Naive B cell (primary cell): ENCODE results near the gene AGBL3. TPM values are rescaled to one million over a fixed set of nuclear protein-coding genes. Genes with fewer than 3 reads are reported as not detected.
"Not testable (repeated sequence)": the region's sequence is repeated elsewhere in the genome, so short reads cannot be mapped to it uniquely, and the experiment has no call there.

Source experiments
- ATAC-seq, 2 donors: fragments of 150-1000 bp; cut with Tn5 transposase; 2 replicates each; pipeline ENCODE4 v1.10.0; 2021; ENCODE audit warnings: low read depth in 2 of 2, mild to moderate bottlenecking in 2 of 2, moderate library complexity in 2 of 2
- DNase-seq: peaks from one replicate; pipeline ENCODE4 v3.0.0; 2022
- H3K27ac Mint-ChIP-seq, 6 donors: one replicate each; pipeline ENCODE4 v1.8.0; 2020 to 2022; ENCODE audit warnings: mild to moderate bottlenecking in 6 of 6, mixed read lengths in 6 of 6, moderate library complexity in 5 of 6, inconsistent platforms in 2 of 6
- H3K27me3 Mint-ChIP-seq, 3 donors: one replicate each; pipeline ENCODE4 v1.8.0; 2021 to 2022; ENCODE audit warnings: mixed read lengths in 3 of 3, mild to moderate bottlenecking in 1 of 3
- H3K36me3 Mint-ChIP-seq, 2 donors: one replicate each; pipeline ENCODE4 v1.8.0; 2020 to 2022; ENCODE audit warnings: mixed read lengths in 2 of 2, inconsistent platforms in 1 of 2, mild to moderate bottlenecking in 1 of 2
- H3K4me1 Mint-ChIP-seq, 3 donors: one replicate each; pipeline ENCODE4 v1.8.0; 2020 to 2022; ENCODE audit warnings: mixed read lengths in 3 of 3, inconsistent platforms in 1 of 3, mild to moderate bottlenecking in 1 of 3, moderate library complexity in 1 of 3
- H3K4me3 Mint-ChIP-seq, 8 donors: one replicate each; pipeline ENCODE4 v1.8.0; 2020 to 2022; ENCODE audit warnings: mild to moderate bottlenecking in 8 of 8, mixed read lengths in 8 of 8, moderate library complexity in 8 of 8, inconsistent platforms in 2 of 8
- H3K9me3 Mint-ChIP-seq, 7 donors: one replicate each; pipeline ENCODE4 v1.8.0; 2020 to 2022; ENCODE audit warnings: mixed read lengths in 7 of 7, mild to moderate bottlenecking in 5 of 7, inconsistent platforms in 2 of 7, moderate library complexity in 1 of 7
- polyA plus RNA-seq, 6 donors: library from polyadenylated mRNA; unstranded; fragments of 300-500 nt; fragmentation: Illumina TruSeq; gene quantifications; one replicate each; pipeline ENCODE4 v1.2.3, GENCODE V29; 2021; ENCODE audit warnings: low read depth in 6 of 6

The AGBL3 gene
- polyA plus RNA-seq, 6 donors from 2014 or later, result 0.65 to 1.5 (median 1.1) TPM; not detected in 2

DNA sequence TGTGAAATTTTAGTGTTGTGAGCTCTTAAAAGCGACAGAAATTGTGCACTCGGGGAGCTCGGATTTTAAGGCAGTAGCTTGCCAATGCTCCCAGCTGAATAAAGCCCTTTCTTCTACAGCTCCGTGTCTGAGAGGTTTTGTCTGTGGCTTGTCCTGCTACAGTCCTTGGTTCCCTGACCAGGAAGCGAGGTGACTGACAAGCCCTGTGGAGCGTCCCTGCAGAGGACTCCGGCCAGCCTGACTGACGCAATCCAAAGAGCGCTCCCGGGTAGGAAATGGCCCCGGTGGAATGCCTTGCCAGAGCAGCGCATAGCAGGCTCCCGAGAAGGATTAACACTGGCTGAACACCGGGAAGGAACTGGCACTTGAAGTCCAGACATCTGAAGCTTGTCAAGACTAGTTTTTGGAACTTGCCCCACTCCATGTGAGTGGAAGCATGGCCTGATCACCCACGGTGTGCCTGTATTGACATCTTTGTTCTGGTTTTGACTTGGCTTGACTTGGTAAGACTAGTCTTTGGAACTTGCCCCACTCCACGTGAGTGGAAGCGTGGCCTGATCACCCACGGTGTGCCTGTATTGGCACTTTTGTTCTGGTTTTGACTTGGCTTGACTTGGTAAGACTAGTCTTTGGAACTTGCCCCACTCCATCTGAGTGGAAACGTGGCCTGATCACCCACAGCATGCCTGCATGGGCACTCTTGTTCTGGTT, 185.4 kb downstream of the AGBL3 start:
- H3K36me3 Mint-ChIP-seq, DNase-seq, H3K27me3 Mint-ChIP-seq, ATAC-seq, H3K9me3 Mint-ChIP-seq: not testable (repeated sequence)
- Mint-ChIP-seq H3K4me3 (peak overlapping the region; percentile 64 to 94 (median 91)), H3K27ac (peak overlapping the region; percentile 66 to 98 (median 93)), H3K4me1 (peaks cover 33 to 52% (median 46%) of the 10 kb centered on the region in 3 donors)

DNA sequence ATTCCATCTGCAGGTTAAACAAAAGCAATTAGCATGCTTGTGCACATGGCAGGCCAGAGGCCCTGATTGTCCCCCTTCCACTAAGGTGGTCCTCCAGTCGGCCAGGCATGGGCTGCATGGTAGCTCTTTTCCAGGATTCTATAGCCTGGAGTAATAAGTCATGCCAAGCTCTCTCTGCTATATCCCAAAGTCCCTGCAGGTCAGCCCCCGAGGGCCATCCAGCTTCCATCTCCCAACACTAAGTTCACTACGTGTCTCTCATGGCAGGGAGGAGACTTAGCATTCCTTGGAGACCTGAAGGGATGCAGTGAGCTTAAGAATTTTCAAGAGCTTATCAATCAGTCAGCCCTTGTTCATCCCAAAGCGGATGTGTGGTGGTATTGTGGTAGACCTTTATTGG, 187.6 kb downstream of the AGBL3 start:
- not testable (repeated sequence) for H3K27me3 Mint-ChIP-seq, ATAC-seq, H3K9me3 Mint-ChIP-seq, DNase-seq, H3K27ac Mint-ChIP-seq, H3K36me3 Mint-ChIP-seq
- Mint-ChIP-seq H3K4me3 (peak overlapping the region in 1 of 8 donors; percentile 38), H3K4me1 (peaks cover 16 to 30% (median 25%) of the 10 kb centered on the region in 3 donors)

DNA sequence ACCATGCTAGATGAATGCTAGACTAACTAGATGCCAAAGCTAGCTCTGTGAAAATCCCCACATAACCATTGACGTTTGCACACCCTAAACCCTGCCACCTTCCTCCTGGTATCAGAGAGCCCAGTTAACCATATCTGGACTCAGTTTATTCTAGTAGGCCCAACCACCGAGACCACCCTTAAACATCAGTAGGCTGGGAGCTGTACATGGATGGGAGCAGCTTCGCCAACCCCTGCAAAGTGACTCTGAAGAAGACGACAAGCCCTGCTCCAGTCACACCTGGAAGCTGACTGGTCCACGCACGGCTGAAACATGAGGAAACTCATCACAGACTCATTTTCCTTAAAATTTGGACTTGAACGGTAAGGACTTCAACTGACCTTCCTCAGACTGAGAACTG, 188.6 kb downstream of the AGBL3 start:
- H3K4me3 Mint-ChIP-seq, result peak overlapping the region in 1 of 8 donors; percentile 54
- DNase-seq, result no peak
- no peak for ATAC-seq
- peaks cover 8 to 10% of the 10 kb centered on the region in 2 donors for H3K36me3 Mint-ChIP-seq
- H3K27me3 Mint-ChIP-seq, result no peaks in the 10 kb centered on the region
- H3K4me1 Mint-ChIP-seq, result peaks cover 6 to 20% (median 14%) of the 10 kb centered on the region in 3 donors
- H3K9me3 Mint-ChIP-seq, result peaks cover 0 to 15% (median 5%) of the 10 kb centered on the region in 7 donors
- H3K27ac Mint-ChIP-seq, result peak overlapping the region in 1 of 6 donors; percentile 55

DNA sequence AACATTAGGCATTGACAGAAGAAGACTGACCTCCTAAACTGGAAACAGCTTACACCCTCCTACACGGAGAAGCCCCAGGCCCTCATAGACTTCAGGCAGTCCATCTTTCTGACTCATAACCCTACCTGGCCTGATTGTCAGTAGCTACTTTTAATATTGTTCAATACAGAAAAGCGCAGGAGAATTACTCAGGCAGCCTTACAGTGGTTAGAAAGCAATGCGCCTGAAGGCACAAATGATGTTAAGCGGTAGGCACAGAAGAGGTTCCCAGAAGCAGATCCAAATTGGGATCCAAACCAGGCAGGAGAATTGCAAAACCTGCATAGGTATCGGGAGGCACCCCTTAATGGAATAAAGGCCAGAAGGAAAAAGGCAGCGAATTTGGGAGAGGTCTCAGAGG, 189.6 kb downstream of the AGBL3 start:
- Mint-ChIP-seq H3K4me3 (no peak overlapping the region), H3K27ac (no peak overlapping the region), H3K36me3 (peaks cover 8 to 17% of the 10 kb centered on the region in 2 donors), H3K9me3 (peaks cover 0 to 25% (median 14%) of the 10 kb centered on the region in 7 donors), H3K4me1 (peaks cover 5 to 18% (median 13%) of the 10 kb centered on the region in 3 donors), H3K27me3 (no peaks in the 10 kb centered on the region)
- no peak for ATAC-seq
- DNase-seq, result no peak

DNA sequence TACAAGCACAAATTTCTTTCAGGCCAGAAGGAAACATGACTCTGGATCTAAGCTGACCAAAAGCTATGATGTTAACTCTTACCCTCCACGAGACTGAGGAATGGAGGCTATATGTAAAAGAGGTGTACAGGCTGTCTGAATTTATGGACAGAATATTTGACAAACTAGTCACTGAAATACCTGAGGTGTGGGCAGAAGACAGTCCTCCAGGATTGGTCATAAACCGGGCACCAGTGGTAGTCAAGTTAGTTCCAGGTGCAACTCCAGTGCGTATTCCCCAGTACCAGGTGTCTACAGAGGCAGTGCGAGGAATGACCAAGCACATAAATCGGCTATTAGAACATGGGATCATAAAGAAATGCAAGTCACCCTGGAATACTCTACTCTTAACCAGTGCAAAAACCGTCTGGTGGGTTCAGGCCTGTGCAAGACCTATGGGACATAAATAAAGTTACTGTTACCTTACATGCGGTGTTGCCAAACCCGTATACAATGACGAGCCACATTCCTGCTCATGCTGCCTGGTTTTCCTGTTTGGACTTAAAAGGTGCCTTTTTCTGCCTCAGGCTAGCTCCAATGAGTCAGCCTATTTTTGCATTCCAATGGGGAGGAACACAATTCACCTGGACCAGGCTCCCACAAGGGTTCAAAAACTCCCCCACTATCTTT, 190.9 kb downstream of the AGBL3 start:
- Mint-ChIP-seq H3K27ac (no peak overlapping the region), H3K36me3 (peaks cover 16 to 27% of the 10 kb centered on the region in 2 donors), H3K9me3 (peaks cover 0 to 36% (median 26%) of the 10 kb centered on the region in 7 donors), H3K4me1 (peaks cover 2 to 5% (median 3%) of the 10 kb centered on the region in 3 donors), H3K4me3 (no peak overlapping the region), H3K27me3 (no peaks in the 10 kb centered on the region)
- DNase-seq (no peak), ATAC-seq (no peak)

DNA sequence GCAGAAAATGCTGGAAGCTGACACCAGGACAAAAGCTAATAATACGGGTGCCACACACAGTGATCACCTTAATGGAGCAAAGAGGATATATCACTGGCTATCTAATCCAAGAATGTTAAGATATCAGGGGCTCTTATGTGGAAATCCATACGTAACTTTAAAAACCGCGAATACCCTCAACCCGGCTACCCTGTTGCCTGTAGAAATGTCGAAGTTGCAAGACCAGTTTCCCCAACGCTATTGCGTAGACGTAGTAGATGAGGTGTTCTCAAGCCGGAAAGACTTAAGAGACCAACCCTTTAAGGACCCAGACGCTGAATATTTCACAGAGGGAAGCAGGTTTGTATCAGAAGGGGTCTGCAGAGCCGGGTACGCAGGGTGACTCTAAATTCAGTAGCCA, 192.1 kb downstream of the AGBL3 start:
- no peak overlapping the region for H3K27ac Mint-ChIP-seq
- no peaks in the 10 kb centered on the region for H3K27me3 Mint-ChIP-seq
- DNase-seq, result no peak
- H3K9me3 Mint-ChIP-seq, result peaks cover under 1 to 45% (median 38%) of the 10 kb centered on the region in 7 donors
- ATAC-seq, result no peak
- peak overlapping the region in 1 of 8 donors; percentile 40 for H3K4me3 Mint-ChIP-seq
- H3K4me1 Mint-ChIP-seq, result peaks cover 0 to under 1% (median 0%) of the 10 kb centered on the region in 3 donors
- H3K36me3 Mint-ChIP-seq, result peaks cover 26 to 39% of the 10 kb centered on the region in 2 donors

DNA sequence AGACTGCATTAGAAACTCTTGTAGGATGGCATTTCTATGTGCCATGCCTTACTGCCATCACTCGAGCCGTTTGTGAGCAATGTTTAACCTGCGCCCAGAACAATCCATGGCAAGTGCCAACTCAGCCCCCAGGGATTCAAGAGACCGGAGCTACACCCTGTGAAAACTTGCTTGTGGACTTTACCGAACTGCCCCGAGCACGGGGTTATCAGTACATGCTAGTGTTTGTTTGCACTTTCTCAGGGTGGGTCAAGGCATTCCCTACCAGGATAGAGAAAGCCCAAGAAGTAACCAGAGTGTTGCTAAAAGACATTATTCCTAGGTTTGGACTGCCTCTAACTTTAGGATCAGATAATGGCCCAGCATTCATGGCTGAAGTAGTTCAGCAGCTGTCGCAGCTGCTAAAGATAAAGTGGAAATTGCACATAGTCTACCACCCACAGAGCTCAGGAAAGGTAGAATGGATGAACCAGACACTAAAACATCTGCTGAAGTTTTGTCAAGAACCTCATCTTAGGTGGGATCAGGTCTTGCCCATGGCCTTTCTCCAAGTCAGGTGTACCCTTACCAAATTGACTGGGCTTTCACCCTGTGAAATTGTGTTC, 193.1 kb downstream of the AGBL3 start:
- peaks cover 0 to 4% (median 0%) of the 10 kb centered on the region in 3 donors for H3K4me1 Mint-ChIP-seq
- H3K9me3 Mint-ChIP-seq, result peaks cover 5 to 53% (median 42%) of the 10 kb centered on the region in 7 donors
- ATAC-seq (no peak), DNase-seq (no peak)
- H3K4me3 Mint-ChIP-seq, result no peak overlapping the region
- no peak overlapping the region for H3K27ac Mint-ChIP-seq
- peaks cover 37 to 50% of the 10 kb centered on the region in 2 donors for H3K36me3 Mint-ChIP-seq
- no peaks in the 10 kb centered on the region for H3K27me3 Mint-ChIP-seq

DNA sequence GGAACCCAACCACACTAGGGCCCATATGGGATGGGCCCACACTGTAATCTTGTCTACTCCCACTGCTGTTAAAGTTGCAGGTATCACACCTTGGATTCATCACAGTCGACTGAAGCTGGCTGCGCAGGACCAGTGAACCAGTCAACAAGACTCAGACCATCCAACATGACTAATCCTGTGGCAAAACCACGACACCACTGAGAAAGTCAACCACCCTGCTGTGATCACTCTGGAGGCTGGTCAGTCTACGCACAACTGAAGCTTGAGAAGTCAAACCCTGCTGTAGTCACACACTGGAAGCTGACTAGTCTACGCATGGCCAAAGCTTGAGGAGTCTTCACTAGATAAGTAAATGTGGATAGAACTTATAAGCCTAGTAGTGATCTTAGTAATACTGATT, 193.8 kb downstream of the AGBL3 start:
- peaks cover 0 to 4% (median 0%) of the 10 kb centered on the region in 3 donors for H3K4me1 Mint-ChIP-seq
- peaks cover 5 to 53% (median 42%) of the 10 kb centered on the region in 7 donors for H3K9me3 Mint-ChIP-seq
- ATAC-seq (no peak), DNase-seq (no peak)
- no peaks in the 10 kb centered on the region for H3K27me3 Mint-ChIP-seq
- H3K36me3 Mint-ChIP-seq, result peaks cover 39 to 52% of the 10 kb centered on the region in 2 donors
- H3K4me3 Mint-ChIP-seq, result no peak overlapping the region
- H3K27ac Mint-ChIP-seq, result peak overlapping the region in 1 of 6 donors; percentile 42

DNA sequence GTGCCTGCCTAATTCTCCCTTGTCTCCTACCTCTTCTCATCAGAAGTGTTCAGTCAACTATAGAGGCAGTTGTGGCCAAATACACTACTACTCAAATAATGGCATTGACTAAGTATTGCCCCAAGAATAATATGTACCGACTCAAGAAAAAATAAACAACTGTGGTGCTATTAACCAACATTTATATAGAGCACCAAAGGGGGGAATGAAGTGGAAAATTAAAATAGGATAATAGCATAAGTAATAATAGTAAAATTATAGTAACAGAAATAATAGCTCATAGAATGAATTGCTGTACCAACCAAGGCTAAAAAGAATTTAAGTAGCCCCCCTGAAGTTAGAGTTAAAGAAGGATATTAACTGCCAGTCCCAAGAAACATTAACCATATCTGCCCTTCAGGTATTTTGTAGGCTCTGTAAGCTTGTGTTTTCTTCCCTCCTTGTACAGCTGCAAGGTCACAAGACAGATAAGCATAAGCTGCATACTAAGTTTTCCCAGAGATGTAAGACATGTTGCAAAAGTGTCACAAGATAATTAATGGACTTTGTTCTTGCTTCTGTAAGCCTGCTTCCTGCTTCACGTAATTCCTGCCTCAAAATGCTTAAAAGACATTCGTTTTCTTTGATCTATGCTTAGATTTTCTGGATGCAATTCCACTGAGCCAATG, 195.1 kb downstream of the AGBL3 start:
- Mint-ChIP-seq H3K36me3 (peaks cover 46 to 61% of the 10 kb centered on the region in 2 donors), H3K4me3 (no peak overlapping the region), H3K27ac (no peak overlapping the region), H3K4me1 (peaks cover 0 to 4% (median 0%) of the 10 kb centered on the region in 3 donors), H3K9me3 (peaks cover 5 to 53% (median 42%) of the 10 kb centered on the region in 7 donors), H3K27me3 (no peaks in the 10 kb centered on the region)
- ATAC-seq (no peak), DNase-seq (no peak)

DNA sequence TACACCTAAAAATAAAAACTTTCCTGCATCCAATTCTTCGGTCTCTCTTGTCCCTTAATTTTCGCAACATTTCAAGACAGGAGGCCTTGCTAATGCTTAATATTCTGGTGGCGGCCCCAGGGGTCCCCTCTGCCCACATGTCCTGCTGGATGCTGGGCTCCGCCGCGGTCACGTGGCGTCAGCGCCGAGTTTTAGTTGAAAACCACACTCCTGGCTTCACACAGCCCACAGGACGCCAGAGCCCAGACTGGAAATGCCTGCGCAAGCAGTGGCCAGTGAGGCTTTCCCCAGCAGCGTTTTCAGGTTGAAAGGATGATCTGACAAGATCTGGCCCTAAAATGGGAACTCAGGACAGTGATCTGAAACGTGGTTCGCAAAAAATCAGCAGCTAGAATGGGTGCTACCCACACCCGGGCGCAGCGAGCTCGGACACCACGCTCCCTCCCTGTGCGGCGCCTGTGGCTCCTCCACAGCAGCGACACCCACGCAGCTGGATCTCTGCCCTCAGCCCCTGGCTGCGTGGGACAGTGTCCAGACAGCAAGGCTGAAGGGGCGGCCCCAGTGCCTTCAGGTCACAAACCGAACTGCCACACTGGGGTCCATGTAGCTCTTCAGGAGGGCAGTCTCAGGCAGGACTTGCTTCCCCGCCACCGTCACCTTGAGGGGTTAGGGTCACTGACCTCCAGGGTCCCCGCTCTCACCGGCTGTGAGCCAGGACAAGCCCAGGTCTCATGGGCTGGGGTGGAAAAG, 195.8 kb downstream of the AGBL3 start:
- peaks cover 5 to 53% (median 42%) of the 10 kb centered on the region in 7 donors for H3K9me3 Mint-ChIP-seq
- DNase-seq (no peak), ATAC-seq (no peak)
- H3K27me3 Mint-ChIP-seq, result no peaks in the 10 kb centered on the region
- no peak overlapping the region for H3K27ac Mint-ChIP-seq
- H3K4me1 Mint-ChIP-seq, result peaks cover 0 to 4% (median 0%) of the 10 kb centered on the region in 3 donors
- H3K36me3 Mint-ChIP-seq, result peaks cover 51 to 61% of the 10 kb centered on the region in 2 donors
- H3K4me3 Mint-ChIP-seq, result no peak overlapping the region

DNA sequence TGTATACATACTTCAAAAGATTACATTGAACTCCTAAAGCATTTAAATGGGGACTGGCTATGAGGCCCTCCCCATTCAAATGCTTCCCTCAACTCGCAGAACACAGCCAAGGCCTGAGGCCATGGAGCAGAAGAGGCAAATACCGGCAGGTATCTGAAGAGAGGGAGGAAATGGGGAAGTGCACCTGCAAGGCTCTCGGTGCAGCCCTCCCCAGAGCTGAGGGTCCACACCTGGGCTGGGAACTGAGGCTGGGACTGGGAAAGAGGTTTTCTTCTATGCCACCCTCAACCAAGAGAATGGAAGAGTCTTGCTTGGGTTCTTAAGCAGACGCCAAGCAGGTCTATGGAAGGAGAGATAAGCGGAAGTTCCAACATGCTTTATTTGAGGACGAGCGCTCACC, 197.2 kb downstream of the AGBL3 start:
- H3K27ac Mint-ChIP-seq, result peak overlapping the region in 1 of 6 donors; percentile 59
- H3K27me3 Mint-ChIP-seq, result no peaks in the 10 kb centered on the region
- DNase-seq, result no peak
- no peak overlapping the region for H3K4me3 Mint-ChIP-seq
- H3K36me3 Mint-ChIP-seq, result peaks cover 59 to 66% of the 10 kb centered on the region in 2 donors
- ATAC-seq, result no peak
- H3K9me3 Mint-ChIP-seq, result peaks cover 5 to 50% (median 41%) of the 10 kb centered on the region in 7 donors
- peaks cover 0 to 6% (median 6%) of the 10 kb centered on the region in 3 donors for H3K4me1 Mint-ChIP-seq

DNA sequence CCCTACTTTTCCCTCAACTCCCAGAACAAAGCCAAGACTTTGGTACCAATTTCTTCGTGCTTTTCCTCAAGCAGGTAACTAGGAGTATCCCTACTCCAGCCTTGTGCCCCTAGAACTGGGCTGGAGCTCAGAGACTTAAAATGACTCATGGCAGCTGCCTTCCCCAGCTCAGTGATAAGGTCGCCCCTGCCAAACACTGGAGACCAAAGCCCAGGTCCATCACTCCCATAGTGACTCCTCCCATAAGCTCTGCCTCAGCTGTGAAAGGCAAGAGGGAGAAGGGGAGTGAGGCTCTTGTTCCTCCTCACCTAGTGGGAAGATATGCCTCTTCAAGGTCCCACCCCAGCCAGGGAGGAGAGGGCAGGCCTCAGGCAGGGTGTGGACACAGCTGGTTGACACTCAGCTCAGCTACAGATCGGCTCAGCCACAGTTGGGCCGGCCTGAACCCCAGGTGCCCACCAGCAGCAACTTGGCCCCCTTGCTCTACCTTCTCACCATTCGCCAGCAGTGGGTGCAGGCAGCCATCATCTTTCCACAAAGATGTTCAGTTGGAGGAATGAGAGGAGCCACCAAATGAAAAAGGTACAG, 198.0 kb downstream of the AGBL3 start:
- H3K36me3 Mint-ChIP-seq, result peaks cover 53 to 65% of the 10 kb centered on the region in 2 donors
- DNase-seq, result no peak
- H3K9me3 Mint-ChIP-seq, result peaks cover 5 to 43% (median 32%) of the 10 kb centered on the region in 7 donors

More for the DNA sequence above, 198.0 kb downstream of the AGBL3 start:
- ATAC-seq, result no peak
- H3K4me1 Mint-ChIP-seq, result peaks cover 4 to 13% (median 12%) of the 10 kb centered on the region in 3 donors
- peak overlapping the region in 2 of 6 donors; percentile 64 to 67 for H3K27ac Mint-ChIP-seq
- no peak overlapping the region for H3K4me3 Mint-ChIP-seq
- H3K27me3 Mint-ChIP-seq, result no peaks in the 10 kb centered on the region
